Uterus (tissue), 4 donors: Measurements from ENCODE around the gene HBM. TPM values are rescaled to one million over a fixed set of nuclear protein-coding genes. Genes with fewer than 3 reads are reported as not detected.

Experiments
- DNase-seq, 2 donors: peaks; one replicate each; pipeline ENCODE4 v3.0.0-alpha.2; 2019 to 2020
- H3K27ac ChIP-seq, 2 donors: fragments of 200-600 bp; sonication (generic); 1 replicate in 1 of 2; 2 replicates in 1 of 2; pipeline ENCODE4 v1.5.1; 2016 to 2018
- H3K27me3 ChIP-seq, 2 donors: fragments of 200-600 bp; sonication (generic); one replicate each; pipeline ENCODE4 v1.5.1; 2018 to 2019; ENCODE audit warnings: control low read depth in 1 of 2
- H3K36me3 ChIP-seq, 2 donors: fragments of 200-600 bp; sonication (generic); one replicate each; pipeline ENCODE4 v1.5.1; 2019; ENCODE audit warnings: control low read depth in 1 of 2
- H3K4me1 ChIP-seq, 2 donors: fragments of 200-600 bp; sonication (generic); one replicate each; pipeline ENCODE4 v1.5.1; 2018 to 2019; ENCODE audit warnings: control low read depth in 1 of 2
- H3K4me3 ChIP-seq, 2 donors: fragments of 200-600 bp; sonication (generic); 1 replicate in 1 of 2; 2 replicates in 1 of 2; pipeline ENCODE4 v1.5.1; 2018 to 2019; ENCODE audit warnings: mild to moderate bottlenecking in 1 of 2
- H3K9me3 ChIP-seq, 2 donors: fragments of 200-600 bp; sonication (generic); one replicate each; pipeline ENCODE4 v1.5.1; 2019; ENCODE audit warnings: control low read depth in 1 of 2
- CTCF ChIP-seq, 4 experiments: fragments of 200-600 bp in 2 of 4; fragments of 450-650 bp in 2 of 4; sonication (generic) in 2 of 4; IDR thresholded peaks; one replicate each; pipeline ENCODE4 v1.5.1; 2016 to 2019; ENCODE audit warnings: antibody characterized with exemption in 4 of 4, mild to moderate bottlenecking in 2 of 4, moderate library complexity in 1 of 4
- POLR2A ChIP-seq, 2 donors: fragments of 450-650 bp; IDR thresholded peaks; one replicate each; pipeline ENCODE4 v1.6.1; 2016; ENCODE audit warnings: antibody characterized with exemption in 2 of 2, mild to moderate bottlenecking in 1 of 2, moderate library complexity in 1 of 2
- intact Hi-C: fragments of 100-400 bp; cut with DNase I; formaldehyde crosslinking; loops from one replicate; pipeline ENCODE4 v1.15.1; 2023; ENCODE audit warnings: low total_unique reads
- total RNA-seq, 4 donors: library from RNA; depleted of rRNA in 3 of 4; stranded (reverse); fragments of >200 nt in 3 of 4; gene quantifications; one replicate each; pipeline versions ENCODE4 v1.1.0 to v1.2.4, GENCODE V29; 2014 to 2023
- donor health status: DM: yes; HTN: yes; CAD: no.

HBM gene
- total RNA-seq, 4 donors from 2014 or later, result 1.4 TPM; not detected in 3

- no peak overlapping the region for H3K27ac ChIP-seq
- no peak for DNase-seq
- H3K9me3 ChIP-seq, result no peaks in the 10 kb centered on the region
- H3K27me3 ChIP-seq, result no peaks in the 10 kb centered on the region
- TF ChIP-seq CTCF (IDR thresholded peaks at IDR 0.05), result no peak
- no peaks in the 10 kb centered on the region for H3K4me1 ChIP-seq
- intact Hi-C loops, result no loop called here
- no peak overlapping the region for H3K4me3 ChIP-seq
- H3K36me3 ChIP-seq, result no peaks in the 10 kb centered on the region
Observed at GRCh38 chr16:125011-125410, 40.8 kb upstream of the HBM start.

GRCh38 chr16:129075-129474 lies 36.7 kb upstream of the HBM start:
- Histone ChIP-seq H3K27ac (no peak overlapping the region), H3K9me3 (no peaks in the 10 kb centered on the region), H3K4me1 (no peaks in the 10 kb centered on the region), H3K36me3 (no peaks in the 10 kb centered on the region), H3K4me3 (no peak overlapping the region), H3K27me3 (no peaks in the 10 kb centered on the region)
- intact Hi-C loops, result no loop called here
- no peak for TF ChIP-seq POLR2A (IDR thresholded peaks at IDR 0.05)
- no peak for TF ChIP-seq CTCF (IDR thresholded peaks at IDR 0.05)
- DNase-seq, result no peak

- Histone ChIP-seq H3K9me3 (no peaks in the 10 kb centered on the region), H3K27me3 (no peaks in the 10 kb centered on the region), H3K4me1 (no peaks in the 10 kb centered on the region), H3K36me3 (no peaks in the 10 kb centered on the region), H3K27ac (no peak overlapping the region), H3K4me3 (no peak overlapping the region)
- intact Hi-C loops, result no loop called here
- no peak for TF ChIP-seq CTCF (IDR thresholded peaks at IDR 0.05)
- no peak for TF ChIP-seq POLR2A (IDR thresholded peaks at IDR 0.05)
- DNase-seq, result no peak
Observed at GRCh38 chr16:130533-131173, 35.1 kb upstream of the HBM start.

GRCh38 chr16:132120-132519 lies 33.7 kb upstream of the HBM start:
- intact Hi-C loops, result no loop called here

GRCh38 chr16:133716-134115 lies 32.1 kb upstream of the HBM start:
- Histone ChIP-seq H3K9me3 (no peaks in the 10 kb centered on the region), H3K27ac (no peak overlapping the region), H3K27me3 (no peaks in the 10 kb centered on the region), H3K4me3 (no peak overlapping the region), H3K36me3 (no peaks in the 10 kb centered on the region), H3K4me1 (no peaks in the 10 kb centered on the region)
- TF ChIP-seq CTCF (IDR thresholded peaks at IDR 0.05) (no peak), POLR2A (IDR thresholded peaks at IDR 0.05) (no peak)
- intact Hi-C loops, result no loop called here
- no peak for DNase-seq

More at GRCh38 chr16:132120-132519, 33.7 kb upstream of the HBM start:
- H3K27me3 ChIP-seq, result no peaks in the 10 kb centered on the region
- TF ChIP-seq CTCF (IDR thresholded peaks at IDR 0.05) (no peak), POLR2A (IDR thresholded peaks at IDR 0.05) (no peak)
- no peaks in the 10 kb centered on the region for H3K9me3 ChIP-seq
- H3K27ac ChIP-seq, result no peak overlapping the region
- DNase-seq, result no peak
- no peak overlapping the region for H3K4me3 ChIP-seq
- no peaks in the 10 kb centered on the region for H3K4me1 ChIP-seq
- H3K36me3 ChIP-seq, result no peaks in the 10 kb centered on the region
